ENCODE measurements around the gene MYH6.
"Not testable (repeated sequence)": the region's sequence is repeated elsewhere in the genome, so short reads cannot be mapped to it uniquely, and the experiment has no call there.

DNA sequence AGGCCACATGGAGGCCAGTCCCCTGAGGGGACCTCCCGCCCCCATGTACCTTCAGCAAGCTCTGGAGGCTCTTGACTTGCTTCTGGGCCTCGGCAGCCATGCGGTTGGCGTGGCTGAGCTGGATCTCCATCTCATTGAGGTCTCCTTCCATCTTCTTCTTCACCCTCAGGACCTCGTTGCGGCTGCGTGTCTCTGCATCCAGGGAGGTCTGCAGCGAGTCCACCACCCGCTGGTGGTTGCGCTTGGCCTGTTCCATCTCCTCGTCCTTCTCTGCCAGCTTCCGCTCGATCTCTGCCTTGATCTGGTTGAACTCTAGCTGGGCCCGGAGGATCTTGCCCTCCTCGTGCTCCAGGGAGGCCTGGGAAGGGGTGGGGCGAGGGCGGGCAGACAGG is 21.8 kb downstream of the MYH6 start:
- TF ChIP-seq, protein P1, sequence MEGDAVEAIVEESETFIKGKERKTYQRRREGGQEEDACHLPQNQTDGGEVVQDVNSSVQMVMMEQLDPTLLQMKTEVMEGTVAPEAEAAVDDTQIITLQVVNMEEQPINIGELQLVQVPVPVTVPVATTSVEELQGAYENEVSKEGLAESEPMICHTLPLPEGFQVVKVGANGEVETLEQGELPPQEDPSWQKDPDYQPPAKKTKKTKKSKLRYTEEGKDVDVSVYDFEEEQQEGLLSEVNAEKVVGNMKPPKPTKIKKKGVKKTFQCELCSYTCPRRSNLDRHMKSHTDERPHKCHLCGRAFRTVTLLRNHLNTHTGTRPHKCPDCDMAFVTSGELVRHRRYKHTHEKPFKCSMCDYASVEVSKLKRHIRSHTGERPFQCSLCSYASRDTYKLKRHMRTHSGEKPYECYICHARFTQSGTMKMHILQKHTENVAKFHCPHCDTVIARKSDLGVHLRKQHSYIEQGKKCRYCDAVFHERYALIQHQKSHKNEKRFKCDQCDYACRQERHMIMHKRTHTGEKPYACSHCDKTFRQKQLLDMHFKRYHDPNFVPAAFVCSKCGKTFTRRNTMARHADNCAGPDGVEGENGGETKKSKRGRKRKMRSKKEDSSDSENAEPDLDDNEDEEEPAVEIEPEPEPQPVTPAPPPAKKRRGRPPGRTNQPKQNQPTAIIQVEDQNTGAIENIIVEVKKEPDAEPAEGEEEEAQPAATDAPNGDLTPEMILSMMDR (IDR thresholded peaks at IDR 0.05), result not testable (repeated sequence)
- TF ChIP-seq POLR2A (IDR thresholded peaks at IDR 0.05); EP300 (IDR thresholded peaks at IDR 0.05; ENCODE audit: low read depth): not testable (repeated sequence)
